Peyer's patch (tissue), 4 donors: ENCODE measurements around the gene U2AF1.
"Not testable (repeated sequence)": the region's sequence is repeated elsewhere in the genome, so short reads cannot be mapped to it uniquely, and the experiment has no call there.

Experiments
- CTCF ChIP-seq, 6 experiments: fragments of 450-650 bp in 4 of 6; fragments of 200-600 bp in 2 of 6; sonication (generic) in 1 of 6; IDR thresholded peaks; one replicate each; pipeline ENCODE4 v1.5.1; 2017 to 2019; ENCODE audit warnings: antibody characterized with exemption in 6 of 6, mild to moderate bottlenecking in 3 of 6, moderate library complexity in 1 of 6
- POLR2A ChIP-seq, 2 donors: fragments of 450-650 bp; IDR thresholded peaks; one replicate each; pipeline ENCODE4 v1.5.1; 2017; ENCODE audit warnings: antibody characterized with exemption in 2 of 2, mild to moderate bottlenecking in 2 of 2, moderate library complexity in 2 of 2

- not testable (repeated sequence) for TF ChIP-seq CTCF, POLR2A (IDR thresholded peaks at IDR 0.05)
Observed at GRCh38 chr21:43062955-43063664, 44.3 kb downstream of the U2AF1 start.
